Measurements from ENCODE around the gene CDCA8.

DNA sequence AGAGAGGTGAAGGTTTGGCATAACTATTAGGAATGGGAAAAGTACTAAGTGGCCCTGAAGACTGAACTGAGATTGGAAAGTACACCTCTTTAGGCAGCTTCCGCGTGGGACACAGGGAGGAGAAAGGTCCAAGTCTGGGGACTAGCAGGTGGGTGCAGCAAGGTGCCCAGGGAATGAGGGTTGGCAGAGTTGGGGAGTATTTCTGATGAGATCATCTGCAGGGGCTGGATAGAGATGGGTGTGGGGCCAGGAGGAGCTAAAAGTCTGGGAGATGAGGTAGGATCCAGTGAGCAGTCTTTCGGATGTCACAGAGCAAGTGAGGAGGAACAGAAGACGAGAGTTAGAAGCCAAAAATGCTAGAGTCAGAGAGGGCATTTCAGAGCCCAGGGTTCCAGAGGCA is 36.1 kb downstream of the CDCA8 start:
- TF ChIP-seq, protein P1, sequence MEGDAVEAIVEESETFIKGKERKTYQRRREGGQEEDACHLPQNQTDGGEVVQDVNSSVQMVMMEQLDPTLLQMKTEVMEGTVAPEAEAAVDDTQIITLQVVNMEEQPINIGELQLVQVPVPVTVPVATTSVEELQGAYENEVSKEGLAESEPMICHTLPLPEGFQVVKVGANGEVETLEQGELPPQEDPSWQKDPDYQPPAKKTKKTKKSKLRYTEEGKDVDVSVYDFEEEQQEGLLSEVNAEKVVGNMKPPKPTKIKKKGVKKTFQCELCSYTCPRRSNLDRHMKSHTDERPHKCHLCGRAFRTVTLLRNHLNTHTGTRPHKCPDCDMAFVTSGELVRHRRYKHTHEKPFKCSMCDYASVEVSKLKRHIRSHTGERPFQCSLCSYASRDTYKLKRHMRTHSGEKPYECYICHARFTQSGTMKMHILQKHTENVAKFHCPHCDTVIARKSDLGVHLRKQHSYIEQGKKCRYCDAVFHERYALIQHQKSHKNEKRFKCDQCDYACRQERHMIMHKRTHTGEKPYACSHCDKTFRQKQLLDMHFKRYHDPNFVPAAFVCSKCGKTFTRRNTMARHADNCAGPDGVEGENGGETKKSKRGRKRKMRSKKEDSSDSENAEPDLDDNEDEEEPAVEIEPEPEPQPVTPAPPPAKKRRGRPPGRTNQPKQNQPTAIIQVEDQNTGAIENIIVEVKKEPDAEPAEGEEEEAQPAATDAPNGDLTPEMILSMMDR (IDR thresholded peaks at IDR 0.05) = no peak
- TF ChIP-seq EP300 (IDR thresholded peaks at IDR 0.05) = no peak
- no peak for TF ChIP-seq POLR2A (IDR thresholded peaks at IDR 0.05)
- no peak for TF ChIP-seq POLR2AphosphoS5 (IDR thresholded peaks at IDR 0.05)
